ENCODE measurements around the gene ZFY.

DNA sequence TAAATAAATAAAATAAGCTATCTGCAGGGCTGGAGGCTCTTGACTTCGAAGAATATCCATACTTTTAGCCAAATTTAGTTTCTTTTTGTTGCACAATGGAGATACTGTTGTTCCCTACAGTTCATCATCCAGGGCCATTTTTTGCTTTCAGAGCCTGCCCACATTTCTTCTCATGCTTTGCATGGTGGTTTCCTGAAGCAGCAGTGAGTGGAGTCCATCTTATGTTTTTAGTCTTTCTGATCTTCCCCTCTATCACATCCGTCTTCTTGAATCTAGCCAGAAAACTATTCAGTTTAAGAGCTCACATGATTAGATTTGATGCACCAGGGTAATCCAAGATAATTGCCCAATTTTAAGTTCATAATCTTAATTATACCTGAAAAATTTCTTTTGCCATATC is 19.6 kb downstream of the ZFY start:
- TF ChIP-seq FOXA1 (IDR thresholded peaks at IDR 0.05) (no peak), YY1 (IDR thresholded peaks at IDR 0.05) (no peak), GABPA (IDR thresholded peaks at IDR 0.05 in 1 of 2, conservative IDR thresholded peaks at IDR 0.05 in 1 of 2) (no peak), RAD21 (IDR thresholded peaks at IDR 0.05) (no peak), EGR1 (IDR thresholded peaks at IDR 0.05; ENCODE audit: low read depth in 2 of 2) (no peak), RXRA (IDR thresholded peaks at IDR 0.05) (no peak), JUND (IDR thresholded peaks at IDR 0.05) (no peak), SP1 (IDR thresholded peaks at IDR 0.05) (no peak)
- TF ChIP-seq, protein P1, sequence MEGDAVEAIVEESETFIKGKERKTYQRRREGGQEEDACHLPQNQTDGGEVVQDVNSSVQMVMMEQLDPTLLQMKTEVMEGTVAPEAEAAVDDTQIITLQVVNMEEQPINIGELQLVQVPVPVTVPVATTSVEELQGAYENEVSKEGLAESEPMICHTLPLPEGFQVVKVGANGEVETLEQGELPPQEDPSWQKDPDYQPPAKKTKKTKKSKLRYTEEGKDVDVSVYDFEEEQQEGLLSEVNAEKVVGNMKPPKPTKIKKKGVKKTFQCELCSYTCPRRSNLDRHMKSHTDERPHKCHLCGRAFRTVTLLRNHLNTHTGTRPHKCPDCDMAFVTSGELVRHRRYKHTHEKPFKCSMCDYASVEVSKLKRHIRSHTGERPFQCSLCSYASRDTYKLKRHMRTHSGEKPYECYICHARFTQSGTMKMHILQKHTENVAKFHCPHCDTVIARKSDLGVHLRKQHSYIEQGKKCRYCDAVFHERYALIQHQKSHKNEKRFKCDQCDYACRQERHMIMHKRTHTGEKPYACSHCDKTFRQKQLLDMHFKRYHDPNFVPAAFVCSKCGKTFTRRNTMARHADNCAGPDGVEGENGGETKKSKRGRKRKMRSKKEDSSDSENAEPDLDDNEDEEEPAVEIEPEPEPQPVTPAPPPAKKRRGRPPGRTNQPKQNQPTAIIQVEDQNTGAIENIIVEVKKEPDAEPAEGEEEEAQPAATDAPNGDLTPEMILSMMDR (IDR thresholded peaks at IDR 0.05; ENCODE audit: low read depth, low read length, missing input control) = no peak
- TF ChIP-seq, protein P2, sequence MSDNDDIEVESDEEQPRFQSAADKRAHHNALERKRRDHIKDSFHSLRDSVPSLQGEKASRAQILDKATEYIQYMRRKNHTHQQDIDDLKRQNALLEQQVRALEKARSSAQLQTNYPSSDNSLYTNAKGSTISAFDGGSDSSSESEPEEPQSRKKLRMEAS (IDR thresholded peaks at IDR 0.05) = no peak
- TF ChIP-seq, protein P3, sequence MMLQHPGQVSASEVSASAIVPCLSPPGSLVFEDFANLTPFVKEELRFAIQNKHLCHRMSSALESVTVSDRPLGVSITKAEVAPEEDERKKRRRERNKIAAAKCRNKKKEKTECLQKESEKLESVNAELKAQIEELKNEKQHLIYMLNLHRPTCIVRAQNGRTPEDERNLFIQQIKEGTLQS (IDR thresholded peaks at IDR 0.05) = no peak
- TF ChIP-seq, protein P4, sequence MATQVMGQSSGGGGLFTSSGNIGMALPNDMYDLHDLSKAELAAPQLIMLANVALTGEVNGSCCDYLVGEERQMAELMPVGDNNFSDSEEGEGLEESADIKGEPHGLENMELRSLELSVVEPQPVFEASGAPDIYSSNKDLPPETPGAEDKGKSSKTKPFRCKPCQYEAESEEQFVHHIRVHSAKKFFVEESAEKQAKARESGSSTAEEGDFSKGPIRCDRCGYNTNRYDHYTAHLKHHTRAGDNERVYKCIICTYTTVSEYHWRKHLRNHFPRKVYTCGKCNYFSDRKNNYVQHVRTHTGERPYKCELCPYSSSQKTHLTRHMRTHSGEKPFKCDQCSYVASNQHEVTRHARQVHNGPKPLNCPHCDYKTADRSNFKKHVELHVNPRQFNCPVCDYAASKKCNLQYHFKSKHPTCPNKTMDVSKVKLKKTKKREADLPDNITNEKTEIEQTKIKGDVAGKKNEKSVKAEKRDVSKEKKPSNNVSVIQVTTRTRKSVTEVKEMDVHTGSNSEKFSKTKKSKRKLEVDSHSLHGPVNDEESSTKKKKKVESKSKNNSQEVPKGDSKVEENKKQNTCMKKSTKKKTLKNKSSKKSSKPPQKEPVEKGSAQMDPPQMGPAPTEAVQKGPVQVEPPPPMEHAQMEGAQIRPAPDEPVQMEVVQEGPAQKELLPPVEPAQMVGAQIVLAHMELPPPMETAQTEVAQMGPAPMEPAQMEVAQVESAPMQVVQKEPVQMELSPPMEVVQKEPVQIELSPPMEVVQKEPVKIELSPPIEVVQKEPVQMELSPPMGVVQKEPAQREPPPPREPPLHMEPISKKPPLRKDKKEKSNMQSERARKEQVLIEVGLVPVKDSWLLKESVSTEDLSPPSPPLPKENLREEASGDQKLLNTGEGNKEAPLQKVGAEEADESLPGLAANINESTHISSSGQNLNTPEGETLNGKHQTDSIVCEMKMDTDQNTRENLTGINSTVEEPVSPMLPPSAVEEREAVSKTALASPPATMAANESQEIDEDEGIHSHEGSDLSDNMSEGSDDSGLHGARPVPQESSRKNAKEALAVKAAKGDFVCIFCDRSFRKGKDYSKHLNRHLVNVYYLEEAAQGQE (IDR thresholded peaks at IDR 0.05) = no peak

Measured in liver (tissue), 3 donors.